Measurements from ENCODE around the gene S100A5.
A peak's percentile ranks its signal among the peaks of the same experiment; 100 is the strongest.
"Not testable (repeated sequence)": the region's sequence is repeated elsewhere in the genome, so short reads cannot be mapped to it uniquely, and the experiment has no call there.

The S100A5 gene

GRCh38 chr1:153566414-153567371, 26.0 kb upstream of the S100A5 start:
- peak; percentile 95 for DNase-seq (ENCODE audit: low read depth in 2 of 2)

DNA sequence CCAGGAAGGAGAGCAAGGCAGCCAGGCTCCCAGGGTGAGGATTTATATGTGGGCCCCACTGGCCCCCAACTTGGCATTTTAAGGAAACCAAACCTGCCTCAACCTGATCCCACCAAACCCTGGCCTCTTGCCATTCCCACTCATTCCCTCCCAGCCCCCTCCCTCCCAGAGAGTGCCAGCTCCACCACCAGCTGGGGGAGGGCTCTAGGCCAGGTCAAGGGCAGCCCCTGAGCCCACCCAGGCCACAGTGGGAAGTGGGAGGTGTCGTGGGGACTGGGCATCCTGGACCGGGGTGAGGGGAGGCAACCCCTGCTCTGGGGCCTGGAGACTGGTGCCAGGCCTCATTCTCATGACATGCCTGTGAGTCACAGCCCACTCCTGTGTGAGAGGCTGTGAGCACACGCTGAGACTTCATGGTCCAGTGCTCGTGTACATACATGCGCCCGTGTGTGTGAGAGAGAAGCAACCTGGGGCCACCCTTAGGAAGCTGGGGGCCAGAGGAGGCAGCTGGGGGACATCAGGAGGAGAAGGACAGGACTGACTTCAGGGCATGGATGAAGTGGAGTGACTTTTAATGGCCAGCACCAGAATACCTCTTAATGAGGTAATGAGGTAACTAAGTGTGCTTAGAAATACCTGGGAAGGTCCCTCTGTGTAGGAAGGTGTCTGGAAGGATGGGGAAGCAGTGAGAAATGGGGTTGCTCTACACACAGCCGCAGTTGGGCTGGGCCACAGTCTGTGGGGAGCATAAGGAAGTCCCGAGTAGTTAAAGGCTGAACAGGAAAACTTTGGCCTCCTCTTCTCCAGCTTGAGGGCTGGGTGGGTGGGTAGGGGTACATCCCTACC, 25.0 kb upstream of the S100A5 start, which contains the start of gene S100A2:
S100A2 (minus strand) TSS at position 316 of the 846 bp plus-strand sequence. CDS start 1,967 bp downstream, outside the sequence.
- peak; percentile 75 to 76 for DNase-seq (ENCODE audit: low read depth in 2 of 2)

DNA sequence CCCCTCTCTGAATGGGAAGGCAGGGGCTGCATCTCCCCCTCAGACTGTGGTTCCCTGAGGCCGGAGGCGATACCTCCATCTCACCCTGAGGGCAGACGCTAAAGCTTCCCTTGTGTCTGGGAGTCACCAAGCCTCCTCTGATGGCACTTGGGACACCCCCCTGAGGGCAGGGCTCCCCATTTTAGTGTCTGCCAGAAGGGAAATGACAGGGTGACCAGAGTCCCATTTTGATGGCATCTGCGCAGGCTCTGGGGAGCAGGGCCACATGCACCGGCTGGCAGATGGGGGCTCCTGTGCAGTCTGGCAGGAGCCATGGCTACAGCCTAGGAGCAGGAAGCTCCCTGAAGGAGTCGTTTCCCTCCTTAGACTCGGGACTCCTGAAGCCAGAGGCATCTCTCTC, 23.3 kb upstream of the S100A5 start:
- no peak for DNase-seq (ENCODE audit: low read depth in 2 of 2)

- DNase-seq (ENCODE audit: low read depth in 2 of 2): no peak
Observed at GRCh38 chr1:153563483-153563901, 22.8 kb upstream of the S100A5 start.

- not testable (repeated sequence) for DNase-seq (ENCODE audit: low read depth in 2 of 2)
Observed at GRCh38 chr1:153562021-153562420, 21.3 kb upstream of the S100A5 start.

- DNase-seq (ENCODE audit: low read depth in 2 of 2): no peak
Observed at GRCh38 chr1:153561466-153561985, 20.8 kb upstream of the S100A5 start.

DNA sequence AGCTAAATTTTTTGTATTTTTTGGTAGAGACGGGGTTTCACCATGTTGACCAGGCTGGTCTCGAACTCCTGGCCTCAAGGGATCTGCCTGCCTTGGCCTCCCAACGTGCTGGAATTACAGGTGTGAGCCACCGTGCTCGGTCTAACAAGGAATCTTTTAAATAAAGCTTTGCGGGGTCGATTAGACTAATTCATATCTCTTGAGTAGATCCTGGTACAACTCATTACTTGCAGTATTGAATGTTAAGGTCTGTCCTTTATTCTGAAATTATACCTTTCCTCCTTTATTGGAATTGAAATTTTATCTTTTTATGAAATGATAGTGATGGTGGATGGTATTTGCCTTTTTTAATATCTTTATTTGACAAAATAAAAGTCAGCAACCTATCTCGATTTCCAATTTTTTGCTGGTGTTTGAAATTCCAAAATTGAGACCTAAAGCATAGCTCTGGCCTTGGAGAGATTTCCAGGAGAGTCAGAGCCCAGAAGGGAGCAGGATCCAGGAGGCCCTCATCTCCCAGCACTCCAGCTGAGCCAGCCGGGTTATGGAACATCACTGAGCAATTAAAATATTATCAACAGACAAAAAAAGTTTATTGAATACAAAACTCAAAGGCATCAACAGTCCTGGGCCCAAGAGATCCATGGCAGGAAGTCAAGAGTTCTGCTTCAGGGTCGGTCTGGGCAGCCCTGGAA, 20.2 kb upstream of the S100A5 start:
- DNase-seq (ENCODE audit: low read depth in 2 of 2): no peak

DNA sequence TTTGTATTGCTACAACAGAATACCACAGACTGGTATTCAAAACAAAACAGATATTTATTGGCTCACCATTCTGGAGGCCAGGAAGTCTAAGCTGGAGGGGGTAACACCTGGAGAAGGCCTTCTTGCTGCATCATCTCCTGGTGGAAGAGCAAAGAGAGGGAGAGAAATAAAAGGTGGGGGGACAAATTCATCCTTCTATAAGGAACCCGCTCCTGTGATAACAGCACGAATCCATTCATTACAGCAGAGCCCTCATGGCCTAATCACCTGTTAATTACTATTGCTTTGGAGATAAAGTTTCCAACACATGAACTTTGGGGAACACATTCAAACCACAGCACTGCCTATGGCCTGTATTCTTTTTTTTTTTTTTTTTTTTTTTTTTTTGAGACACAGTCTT, 19.5 kb upstream of the S100A5 start:
- DNase-seq (ENCODE audit: low read depth in 2 of 2): no peak

GRCh38 chr1:153557877-153558276, 17.1 kb upstream of the S100A5 start:
- DNase-seq (ENCODE audit: low read depth in 2 of 2): no peak

DNA sequence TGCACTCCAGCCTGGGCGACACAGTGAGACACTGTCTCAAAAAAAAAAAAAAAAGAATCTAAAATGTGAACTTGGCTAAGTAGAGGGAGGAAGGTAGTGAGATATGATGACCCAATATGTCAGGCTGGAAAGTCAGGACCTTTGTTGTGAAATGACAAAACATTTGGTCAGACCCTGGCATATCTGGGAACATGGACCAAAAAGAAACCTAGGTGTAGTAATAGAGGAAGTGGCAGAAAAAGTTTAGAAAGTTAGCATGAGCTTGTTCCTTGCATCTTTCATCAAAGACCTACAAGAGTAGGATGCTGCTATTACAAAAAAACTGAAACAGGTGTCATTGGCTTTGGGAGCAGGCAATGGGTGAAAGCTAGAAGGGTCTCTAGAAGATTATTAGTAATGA, 15.6 kb upstream of the S100A5 start:
- no peak for DNase-seq (ENCODE audit: low read depth in 2 of 2)

DNA sequence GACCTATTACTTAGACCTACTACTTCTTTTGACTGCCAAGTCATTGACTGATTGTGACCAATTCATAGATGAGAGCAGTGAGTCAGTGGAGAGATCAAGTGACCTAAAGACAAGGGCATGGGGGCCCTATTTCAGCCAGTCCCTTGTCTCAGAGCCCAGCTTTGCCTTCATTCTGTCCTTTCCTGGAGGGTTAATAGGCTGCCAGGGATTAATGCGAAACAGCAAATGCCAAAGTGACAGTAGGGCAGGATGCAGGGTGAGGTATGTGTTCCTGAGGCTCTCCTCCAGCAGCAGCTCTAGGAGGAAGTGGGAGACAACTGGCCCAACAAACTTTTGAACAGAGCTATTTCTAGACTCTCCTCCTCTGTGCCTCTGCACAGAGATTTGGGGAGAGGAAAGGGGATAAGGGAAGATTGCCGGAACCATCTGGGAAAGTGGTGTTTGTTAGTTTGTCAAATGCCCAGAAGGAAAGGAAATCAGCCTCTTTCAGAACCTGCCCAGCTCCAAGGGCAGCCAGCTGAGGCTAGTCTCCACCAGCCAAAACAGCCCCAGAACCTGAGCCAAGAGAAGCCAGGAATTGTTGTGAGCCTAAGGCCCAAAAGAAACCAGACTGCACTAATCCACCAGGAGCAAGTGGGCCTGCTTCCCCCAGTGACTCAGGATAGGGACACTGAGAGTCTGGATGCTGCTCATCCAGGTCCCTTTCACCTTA, 13.3 kb upstream of the S100A5 start:
- DNase-seq (ENCODE audit: low read depth in 2 of 2): no peak

DNA sequence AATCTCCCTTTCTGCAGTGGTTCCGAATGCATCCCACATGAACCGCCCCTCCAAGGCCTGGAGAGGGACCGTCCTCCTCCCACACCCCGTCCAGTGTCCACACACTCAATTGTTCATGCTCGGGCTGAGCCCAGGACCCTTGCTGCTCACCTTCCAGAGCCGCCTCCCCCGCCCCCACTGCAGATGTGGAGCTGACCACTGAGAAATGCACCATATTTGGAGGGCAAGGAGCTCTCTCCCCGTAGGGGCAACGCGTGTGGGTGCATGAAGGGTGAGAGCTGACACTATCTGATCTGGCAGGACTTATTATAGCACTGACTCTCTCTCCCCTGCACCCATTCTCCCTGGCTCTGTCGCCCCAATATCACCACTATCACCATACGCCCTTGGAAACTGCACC, 12.4 kb upstream of the S100A5 start:
- DNase-seq (ENCODE audit: low read depth in 2 of 2): no peak

DNA sequence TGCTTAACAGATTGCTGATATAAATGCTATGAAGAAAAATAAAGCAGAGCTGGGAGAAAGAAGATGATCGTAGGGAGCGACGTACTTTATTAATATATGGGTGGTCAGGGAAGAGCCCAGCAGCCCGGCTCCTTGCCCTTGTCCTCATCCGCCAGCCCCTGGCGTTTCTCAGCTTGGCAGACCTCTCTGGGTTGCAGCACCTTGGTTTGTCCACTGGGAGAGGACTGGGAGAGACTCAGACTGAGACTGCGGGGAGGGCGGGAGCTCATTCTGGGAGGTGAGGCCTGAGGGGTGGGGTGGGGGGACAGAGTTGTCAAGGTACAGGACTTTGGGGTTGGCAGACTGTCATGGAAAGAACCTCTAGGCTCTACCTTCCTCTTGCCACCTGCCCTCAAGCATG, 11.6 kb upstream of the S100A5 start:
- no peak for DNase-seq (ENCODE audit: low read depth in 2 of 2)

GRCh38 chr1:153550827-153551500, 10.2 kb upstream of the S100A5 start:
- no peak for DNase-seq (ENCODE audit: low read depth in 2 of 2)

DNA sequence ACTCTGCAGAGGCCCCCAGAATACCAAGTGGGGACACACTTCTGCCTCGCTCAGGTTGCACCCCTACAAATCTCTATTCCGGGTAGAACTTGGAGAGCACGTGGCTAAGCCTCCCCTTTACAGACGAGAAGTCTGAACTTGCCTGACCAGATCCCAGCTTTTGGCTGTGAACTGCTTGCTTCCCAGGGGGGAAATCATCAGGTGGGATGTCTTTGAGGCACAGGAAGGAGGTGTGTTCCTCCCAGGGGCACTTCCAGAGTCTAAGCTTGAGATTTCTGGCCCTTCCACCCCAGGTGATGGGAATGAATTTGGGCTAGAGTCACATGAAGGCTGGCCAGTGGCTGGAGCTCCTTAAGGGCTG, 9.6 kb upstream of the S100A5 start:
- DNase-seq (ENCODE audit: low read depth in 2 of 2): no peak

GRCh38 chr1:153549741-153550397, 9.1 kb upstream of the S100A5 start:
- no peak for DNase-seq (ENCODE audit: low read depth in 2 of 2)

DNA sequence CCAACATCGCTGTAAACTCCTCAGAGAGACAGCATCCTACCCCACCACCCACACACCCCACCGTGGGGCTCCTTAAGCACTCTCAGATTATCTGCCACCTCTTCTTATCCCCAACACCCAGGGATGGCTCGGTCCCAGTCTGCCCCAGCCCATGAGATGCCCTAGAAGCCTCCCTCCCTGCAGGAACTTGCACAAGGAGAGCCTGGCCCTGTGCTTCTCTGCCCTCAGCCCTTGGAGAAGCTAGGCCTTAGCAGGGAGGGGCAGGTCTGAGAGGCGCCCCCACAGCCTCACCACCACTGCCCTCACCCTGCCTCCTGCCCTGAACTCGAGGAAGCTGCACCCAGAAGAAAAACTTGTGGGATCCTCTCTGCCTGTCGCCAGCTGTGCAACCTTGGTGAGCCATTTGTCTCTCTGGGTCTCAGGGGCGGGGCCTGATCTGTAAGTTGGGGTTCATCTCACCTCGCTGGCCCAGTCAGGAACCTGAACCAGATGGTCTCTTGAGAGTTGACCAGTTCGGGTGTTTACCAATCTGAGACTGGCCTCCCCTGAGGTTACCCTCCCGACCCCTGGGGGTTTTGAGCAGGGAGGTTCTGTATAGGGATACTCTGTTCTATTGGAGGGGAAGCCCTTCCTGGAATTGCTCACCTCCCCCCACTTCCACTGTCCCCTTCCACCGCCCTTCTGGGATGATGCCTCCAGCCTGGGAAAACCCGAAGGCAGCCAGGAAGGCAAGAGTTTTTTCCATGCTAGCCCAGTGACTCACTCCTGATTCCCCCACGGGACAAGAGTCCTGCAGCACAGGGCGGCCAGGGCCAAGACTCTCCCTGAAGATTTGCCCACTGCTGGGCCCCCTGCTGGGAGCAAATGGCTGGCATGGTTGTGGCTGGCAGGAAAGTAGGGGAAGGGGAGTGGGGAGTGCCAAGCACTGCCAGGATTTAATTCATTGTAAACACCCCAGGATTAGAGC, 8.3 kb upstream of the S100A5 start, which contains the start of gene S100A3:
S100A3 (minus strand) TSS at position 537 of the 967 bp plus-strand sequence. CDS start 773 bp downstream, outside the sequence.
- DNase-seq (ENCODE audit: low read depth in 2 of 2): peak; percentile 71 to 78

Measured in fibroblast of skin of left quadriceps (primary cell).